Stimulated activated naive CD4-positive, alpha-beta T cell treated with Interleukin-2 at 50 U/mL for 16 hours (primary cell): ENCODE measurements around the gene TSHB.

Experiments
- DNase-seq: peaks from one replicate; lab custom pipeline; 2025; lab: John Stamatoyannopoulos, UW

The TSHB gene

DNA sequence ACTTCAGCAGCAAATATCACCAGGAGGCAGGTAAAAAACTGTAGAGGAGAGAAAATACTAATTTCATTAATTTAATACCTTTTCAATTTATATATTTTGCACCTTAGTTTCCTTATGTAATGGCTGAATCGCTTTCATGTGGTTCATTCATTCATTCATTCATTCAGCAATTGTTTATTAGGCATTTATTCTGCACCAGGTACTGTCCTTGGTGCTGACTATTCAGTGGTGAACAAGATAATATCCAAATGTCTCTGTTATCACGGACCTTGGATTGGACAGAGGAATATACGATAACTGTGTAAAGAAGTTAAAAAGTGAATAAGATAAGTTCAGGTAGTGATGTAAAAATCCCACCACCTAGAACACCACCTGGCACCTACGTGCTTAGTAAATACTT is 30.9 kb downstream of the TSHB start:
- no peak for DNase-seq

DNA sequence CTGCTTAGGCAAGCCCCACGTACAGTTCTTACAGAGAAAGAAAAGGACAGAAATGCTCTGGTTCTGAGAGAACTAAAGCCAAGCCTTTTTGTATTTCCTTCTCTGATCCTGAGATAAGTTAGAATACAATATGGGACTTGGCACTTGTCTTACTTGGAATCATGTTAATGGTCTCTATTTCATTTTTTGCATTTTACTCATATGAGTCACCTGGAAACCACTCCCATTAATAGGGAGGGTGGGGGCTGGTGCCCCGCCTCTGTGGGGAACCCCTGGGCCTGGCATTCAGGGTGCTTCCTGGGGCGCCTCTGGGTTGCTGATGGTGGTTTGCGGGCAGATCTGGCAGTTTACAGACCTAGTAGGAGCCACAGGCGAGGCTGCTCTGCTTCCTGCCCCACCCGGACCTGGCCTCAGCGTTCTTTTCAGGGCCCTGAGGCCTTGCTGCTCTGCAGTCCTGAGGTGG is 32.9 kb downstream of the TSHB start:
- DNase-seq = peak; percentile 90

DNA sequence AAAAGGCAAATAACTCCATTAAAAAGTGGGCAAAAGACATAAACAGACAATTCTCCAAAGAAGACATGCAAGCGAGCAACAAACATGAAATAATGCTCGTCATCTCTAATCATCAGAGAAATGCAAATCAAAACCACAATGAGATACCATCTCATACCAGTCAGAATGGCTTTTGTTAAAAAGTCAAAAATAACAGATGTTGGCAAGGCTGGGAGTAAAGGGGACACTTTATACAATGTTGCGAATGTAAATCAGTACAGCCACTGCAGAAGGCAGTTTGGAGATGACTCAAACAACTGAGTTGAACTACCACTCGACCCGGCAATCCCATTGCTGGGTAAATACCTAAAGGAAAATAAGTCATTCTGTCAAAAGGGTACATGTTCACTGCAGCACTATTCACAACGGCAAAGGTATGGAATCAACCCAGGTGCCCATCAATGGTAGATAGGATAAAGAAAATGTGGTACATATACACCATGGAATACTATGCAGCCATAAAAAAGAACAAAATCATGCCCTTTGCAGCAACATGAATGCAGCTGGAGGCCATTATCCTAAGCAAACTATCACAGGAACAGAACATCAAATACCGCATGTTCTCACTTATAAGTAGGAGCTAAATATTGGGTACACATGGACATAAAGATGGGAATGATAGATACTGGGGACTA is 33.7 kb downstream of the TSHB start:
- DNase-seq = no peak

DNA sequence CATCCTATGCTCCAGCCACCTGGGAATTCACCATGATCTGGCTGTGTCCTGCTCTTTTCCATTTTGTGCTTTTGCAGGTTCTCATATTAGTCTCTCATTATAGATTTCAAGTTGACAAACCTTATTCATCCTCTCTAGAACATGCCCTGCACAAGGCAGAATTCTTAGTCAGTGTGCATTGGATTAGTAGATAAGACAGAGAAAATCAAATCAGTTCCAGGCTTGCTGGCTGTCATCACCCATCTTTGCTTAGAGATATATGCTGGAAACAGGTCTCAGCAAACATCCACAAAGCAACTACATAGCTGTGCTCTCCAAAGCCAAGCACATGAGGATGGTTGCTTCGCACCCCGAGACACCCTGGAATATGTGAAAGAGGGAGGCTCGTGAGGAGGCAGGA is 34.8 kb downstream of the TSHB start:
- DNase-seq = no peak

- DNase-seq = no peak
Observed at GRCh38 chr1:115065021-115065420, 35.4 kb downstream of the TSHB start.

- no peak for DNase-seq
Observed at GRCh38 chr1:115067161-115067859, 37.7 kb downstream of the TSHB start.

DNA sequence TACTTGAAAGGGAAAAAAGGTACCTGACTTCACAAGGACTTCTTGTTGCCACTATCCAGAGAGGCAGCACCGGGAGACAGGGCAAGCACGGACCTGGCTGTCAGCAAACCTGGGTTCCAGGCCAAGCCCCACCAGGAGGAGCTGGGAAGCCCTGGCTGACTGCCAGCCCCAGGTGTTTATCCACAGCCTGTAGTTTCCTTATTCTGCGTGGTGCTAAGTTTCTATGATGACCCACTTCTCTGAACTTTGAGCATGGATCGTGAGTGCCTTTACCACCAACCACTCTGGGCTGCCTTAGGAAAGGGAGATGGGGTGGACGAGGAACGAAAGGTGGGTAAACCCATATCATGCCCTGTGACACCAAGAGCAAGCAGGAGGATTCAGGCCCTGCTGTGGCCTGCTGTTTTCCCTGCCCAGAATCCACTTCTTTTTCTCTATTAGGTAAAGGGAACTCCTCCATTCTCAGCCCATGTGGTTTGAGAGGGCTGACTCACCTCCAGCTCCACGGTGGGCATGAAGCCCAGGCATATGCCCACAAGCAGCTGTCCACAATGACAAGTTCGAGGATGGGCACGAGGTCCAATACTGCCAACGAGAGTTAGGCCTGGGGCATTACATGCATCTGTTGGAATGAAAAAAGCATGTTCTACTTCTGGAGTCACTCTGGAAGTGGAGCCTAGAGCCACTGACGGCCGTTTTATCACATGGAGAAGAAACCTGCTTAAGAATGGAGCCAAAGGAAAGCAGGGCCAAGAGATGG is 39.4 kb downstream of the TSHB start:
- no peak for DNase-seq

- no peak for DNase-seq
Observed at GRCh38 chr1:115069659-115070308, 40.2 kb downstream of the TSHB start.

- DNase-seq = no peak
Observed at GRCh38 chr1:115071012-115071664, 41.5 kb downstream of the TSHB start.

GRCh38 chr1:115073298-115074087 is 43.9 kb downstream of the TSHB start:
- no peak for DNase-seq

GRCh38 chr1:115074839-115075534 is 45.4 kb downstream of the TSHB start:
- DNase-seq = no peak

GRCh38 chr1:115076384-115076915 is 46.8 kb downstream of the TSHB start:
- no peak for DNase-seq

- no peak for DNase-seq
Observed at GRCh38 chr1:115077286-115077983, 47.8 kb downstream of the TSHB start.

GRCh38 chr1:115077984-115078330 is 48.3 kb downstream of the TSHB start:
- no peak for DNase-seq

DNA sequence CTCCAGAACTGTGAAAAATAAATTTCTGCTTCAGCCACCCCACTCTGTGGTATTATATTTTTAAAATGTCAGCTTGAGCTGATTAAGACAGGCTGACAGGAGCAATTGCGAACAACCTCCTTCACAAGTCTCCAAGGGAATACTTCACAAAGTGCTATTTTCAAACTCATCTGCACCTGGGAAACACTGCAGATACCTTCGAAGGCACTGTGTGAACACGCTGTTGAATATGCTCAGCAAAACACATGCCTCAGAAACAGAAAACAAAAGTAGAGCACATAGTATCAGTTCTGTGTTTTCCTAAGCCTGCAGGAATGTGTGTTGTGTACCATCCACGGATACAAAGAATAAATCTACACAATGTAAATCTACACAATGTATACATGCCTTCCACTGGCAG is 49.1 kb downstream of the TSHB start:
- DNase-seq = no peak

DNA sequence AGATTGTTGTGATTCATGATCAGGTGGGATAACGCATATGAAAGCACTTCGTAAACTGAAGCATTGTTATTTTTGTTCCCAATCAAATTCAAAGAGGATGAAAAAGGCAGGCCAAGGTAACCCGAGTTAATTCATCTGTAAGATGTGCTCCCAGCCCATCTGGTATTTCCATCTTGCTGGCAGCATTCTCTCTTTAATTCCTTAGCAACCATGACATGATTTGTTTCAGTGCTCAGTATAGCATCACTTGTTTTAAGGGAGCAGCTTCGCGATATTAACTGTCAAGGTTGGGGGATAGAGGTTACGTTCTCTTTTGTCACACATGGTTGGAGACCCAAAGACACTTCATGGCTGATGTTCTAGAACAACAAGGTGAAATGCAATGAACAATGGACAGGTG is 53.3 kb downstream of the TSHB start:
- no peak for DNase-seq
